ENCODE data around the gene TNFRSF14.

Gene TNFRSF14

GRCh38 chr1:2523891-2524609 lies 32.1 kb upstream of the TNFRSF14 start:
- DNase-seq, result no peak

GRCh38 chr1:2525572-2525919 lies 30.6 kb upstream of the TNFRSF14 start:
- DNase-seq, result no peak

GRCh38 chr1:2525920-2526823 lies 30.0 kb upstream of the TNFRSF14 start, which contains the start of gene PANK4:
TSS of gene PANK4 (minus strand) at chr1:2526596. CDS start at chr1:2526587, 9 bp downstream.
- peak; percentile 80 to 97 for DNase-seq

GRCh38 chr1:2526824-2527555 lies 29.2 kb upstream of the TNFRSF14 start:
- peak in 1 of 2 experiments; percentile 72 for DNase-seq

GRCh38 chr1:2527556-2527860 lies 28.7 kb upstream of the TNFRSF14 start:
- DNase-seq, result no peak

GRCh38 chr1:2528016-2528415 lies 28.2 kb upstream of the TNFRSF14 start:
- DNase-seq, result no peak

- no peak for DNase-seq
These were observed 27.6 kb upstream of the TNFRSF14 start for GRCh38 chr1:2528611-2528965.

- no peak for DNase-seq
These were observed 27.0 kb upstream of the TNFRSF14 start for GRCh38 chr1:2528966-2529783.

GRCh38 chr1:2529784-2530512 lies 26.2 kb upstream of the TNFRSF14 start, which contains the start of gene HES5:
TSS of gene HES5 (minus strand) at chr1:2530263. CDS start at chr1:2530164, 99 bp downstream.
- peak in 1 of 2 experiments; percentile 61 for DNase-seq

- no peak for DNase-seq
These were observed 25.4 kb upstream of the TNFRSF14 start for GRCh38 chr1:2530513-2531361.

GRCh38 chr1:2532485-2533160 lies 23.5 kb upstream of the TNFRSF14 start:
- no peak for DNase-seq

- no peak for DNase-seq
These were observed 22.8 kb upstream of the TNFRSF14 start for GRCh38 chr1:2533365-2533764.

- no peak for DNase-seq
These were observed 21.9 kb upstream of the TNFRSF14 start for GRCh38 chr1:2534315-2534686.

GRCh38 chr1:2534687-2535441 lies 21.3 kb upstream of the TNFRSF14 start:
- peak in 1 of 2 experiments; percentile 31 for DNase-seq

GRCh38 chr1:2535455-2535854 lies 20.7 kb upstream of the TNFRSF14 start:
- DNase-seq, result no peak

GRCh38 chr1:2535981-2536380 lies 20.2 kb upstream of the TNFRSF14 start:
- no peak for DNase-seq

GRCh38 chr1:2537784-2538115 lies 18.4 kb upstream of the TNFRSF14 start:
- DNase-seq, result no peak

- no peak for DNase-seq
These were observed 17.8 kb upstream of the TNFRSF14 start for GRCh38 chr1:2538376-2538775.

GRCh38 chr1:2538872-2539271 lies 17.3 kb upstream of the TNFRSF14 start:
- DNase-seq, result no peak
